Activated CD8-positive, alpha-beta memory T cell treated with anti-CD3 and anti-CD28 coated beads, Interleukin-2, amount 50 U/mL, for 1 hour (primary cell): ENCODE data around the gene ABCA7.

Experiments used
- DNase-seq: peaks from one replicate; pipeline ENCODE4 v3.0.0-alpha.2; 2020; ENCODE audit errors: extremely low read depth

ABCA7 gene, protein sequence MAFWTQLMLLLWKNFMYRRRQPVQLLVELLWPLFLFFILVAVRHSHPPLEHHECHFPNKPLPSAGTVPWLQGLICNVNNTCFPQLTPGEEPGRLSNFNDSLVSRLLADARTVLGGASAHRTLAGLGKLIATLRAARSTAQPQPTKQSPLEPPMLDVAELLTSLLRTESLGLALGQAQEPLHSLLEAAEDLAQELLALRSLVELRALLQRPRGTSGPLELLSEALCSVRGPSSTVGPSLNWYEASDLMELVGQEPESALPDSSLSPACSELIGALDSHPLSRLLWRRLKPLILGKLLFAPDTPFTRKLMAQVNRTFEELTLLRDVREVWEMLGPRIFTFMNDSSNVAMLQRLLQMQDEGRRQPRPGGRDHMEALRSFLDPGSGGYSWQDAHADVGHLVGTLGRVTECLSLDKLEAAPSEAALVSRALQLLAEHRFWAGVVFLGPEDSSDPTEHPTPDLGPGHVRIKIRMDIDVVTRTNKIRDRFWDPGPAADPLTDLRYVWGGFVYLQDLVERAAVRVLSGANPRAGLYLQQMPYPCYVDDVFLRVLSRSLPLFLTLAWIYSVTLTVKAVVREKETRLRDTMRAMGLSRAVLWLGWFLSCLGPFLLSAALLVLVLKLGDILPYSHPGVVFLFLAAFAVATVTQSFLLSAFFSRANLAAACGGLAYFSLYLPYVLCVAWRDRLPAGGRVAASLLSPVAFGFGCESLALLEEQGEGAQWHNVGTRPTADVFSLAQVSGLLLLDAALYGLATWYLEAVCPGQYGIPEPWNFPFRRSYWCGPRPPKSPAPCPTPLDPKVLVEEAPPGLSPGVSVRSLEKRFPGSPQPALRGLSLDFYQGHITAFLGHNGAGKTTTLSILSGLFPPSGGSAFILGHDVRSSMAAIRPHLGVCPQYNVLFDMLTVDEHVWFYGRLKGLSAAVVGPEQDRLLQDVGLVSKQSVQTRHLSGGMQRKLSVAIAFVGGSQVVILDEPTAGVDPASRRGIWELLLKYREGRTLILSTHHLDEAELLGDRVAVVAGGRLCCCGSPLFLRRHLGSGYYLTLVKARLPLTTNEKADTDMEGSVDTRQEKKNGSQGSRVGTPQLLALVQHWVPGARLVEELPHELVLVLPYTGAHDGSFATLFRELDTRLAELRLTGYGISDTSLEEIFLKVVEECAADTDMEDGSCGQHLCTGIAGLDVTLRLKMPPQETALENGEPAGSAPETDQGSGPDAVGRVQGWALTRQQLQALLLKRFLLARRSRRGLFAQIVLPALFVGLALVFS (N-terminal part only)

DNA sequence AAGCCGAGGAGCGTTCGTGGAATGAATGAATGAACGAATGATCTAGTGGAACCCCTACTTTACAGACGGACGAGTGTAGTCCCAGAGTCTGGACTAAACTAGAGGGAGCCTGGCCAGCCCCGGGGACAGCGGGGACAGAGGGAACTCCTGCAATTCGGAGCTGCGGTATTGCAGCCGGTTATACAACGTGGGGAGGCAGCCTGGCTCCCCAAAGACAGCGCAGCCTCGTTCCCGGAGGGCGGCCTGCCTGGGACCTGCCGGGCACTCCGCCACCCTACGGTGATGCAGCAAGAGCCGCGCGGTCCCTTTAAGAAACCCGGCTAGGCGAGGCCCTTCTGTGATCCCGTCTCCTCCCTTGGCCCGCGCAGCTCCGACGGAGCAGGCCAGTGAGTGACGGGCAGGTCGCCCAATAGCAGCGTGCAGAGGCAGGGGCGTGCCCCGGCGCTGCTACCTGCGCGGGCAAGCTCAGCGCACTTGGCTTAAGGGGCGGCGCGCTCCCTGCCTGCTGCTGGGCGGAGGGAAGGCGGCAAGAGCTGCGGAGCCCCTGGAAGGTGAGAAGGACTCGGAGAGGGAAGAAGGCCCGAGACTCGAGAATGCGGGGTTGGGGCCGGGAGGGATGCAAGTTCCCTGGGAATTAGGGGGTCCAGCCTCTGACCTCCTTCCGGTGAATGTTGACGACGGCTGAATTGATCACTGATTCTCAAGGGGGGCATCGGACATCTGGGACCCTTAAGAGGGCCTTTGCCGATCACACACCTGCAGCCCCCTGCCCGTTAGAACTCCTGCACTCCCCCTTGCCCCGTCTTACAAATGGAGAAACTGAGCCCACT is at the start of gene ABCA7:
ABCA7 (plus strand) TSS at position 462 of the 830 bp plus-strand sequence. CDS start 1,255 bp downstream, outside the sequence.
- peak; percentile 93 for DNase-seq

GRCh38 chr19:990119-990571 is 49.8 kb upstream of the ABCA7 start:
- no peak for DNase-seq

DNA sequence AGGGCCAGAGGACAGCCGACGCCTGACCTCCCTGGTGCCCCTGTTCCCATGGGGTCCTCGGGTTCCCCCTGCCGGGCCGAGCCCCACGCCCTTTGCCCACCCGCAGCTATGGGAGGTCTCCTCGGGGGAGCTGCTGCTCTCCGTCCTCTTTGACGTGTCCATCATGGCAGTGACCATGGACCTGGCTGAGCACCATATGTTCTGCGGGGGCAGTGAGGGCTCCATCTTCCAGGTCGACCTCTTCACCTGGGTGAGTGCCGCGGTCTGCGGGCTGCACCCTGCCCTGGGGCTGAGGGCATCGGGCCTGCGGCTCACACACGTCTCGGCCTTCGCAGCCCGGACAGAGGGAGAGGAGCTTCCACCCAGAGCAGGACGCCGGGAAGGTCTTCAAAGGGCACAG is 49.2 kb upstream of the ABCA7 start:
- no peak for DNase-seq

- DNase-seq = peak; percentile 50
Observed at GRCh38 chr19:991174-991931, 48.6 kb upstream of the ABCA7 start.

DNA sequence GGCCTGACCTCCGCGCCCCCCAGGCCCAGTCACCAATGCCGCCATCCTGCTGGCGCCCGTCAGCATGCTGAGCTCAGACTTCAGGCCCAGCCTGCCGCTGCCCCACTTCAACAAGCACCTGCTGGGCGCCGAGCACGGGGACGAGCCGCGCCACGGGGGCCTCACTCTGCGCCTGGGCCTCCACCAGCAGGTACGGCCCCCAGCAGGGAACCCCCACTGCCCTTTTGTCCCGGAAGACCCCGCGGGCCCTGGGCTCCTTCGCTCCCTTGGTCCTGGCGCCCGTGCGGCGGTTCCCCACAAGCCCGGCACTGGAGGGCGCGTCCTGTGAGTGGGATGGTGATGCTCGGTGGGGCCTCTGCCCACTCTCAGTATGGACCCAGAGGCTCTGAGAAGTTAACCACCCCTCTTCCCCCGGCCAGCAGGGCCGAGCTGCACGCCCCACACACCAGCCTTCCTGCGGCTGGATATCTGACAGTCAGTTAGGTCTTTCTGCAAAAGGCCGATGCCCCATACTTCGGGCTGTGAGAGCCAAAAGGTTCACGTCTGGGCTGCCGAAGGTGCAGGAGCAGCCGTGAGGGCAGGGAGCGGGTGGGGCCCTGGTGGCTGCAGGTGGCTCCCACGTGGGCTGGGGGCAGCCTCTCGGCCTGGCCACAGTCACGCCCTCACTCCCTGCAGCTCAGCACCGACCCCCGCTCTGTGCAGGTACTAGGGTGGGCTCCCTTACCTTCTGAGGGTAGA is 47.8 kb upstream of the ABCA7 start:
- no peak for DNase-seq

DNA sequence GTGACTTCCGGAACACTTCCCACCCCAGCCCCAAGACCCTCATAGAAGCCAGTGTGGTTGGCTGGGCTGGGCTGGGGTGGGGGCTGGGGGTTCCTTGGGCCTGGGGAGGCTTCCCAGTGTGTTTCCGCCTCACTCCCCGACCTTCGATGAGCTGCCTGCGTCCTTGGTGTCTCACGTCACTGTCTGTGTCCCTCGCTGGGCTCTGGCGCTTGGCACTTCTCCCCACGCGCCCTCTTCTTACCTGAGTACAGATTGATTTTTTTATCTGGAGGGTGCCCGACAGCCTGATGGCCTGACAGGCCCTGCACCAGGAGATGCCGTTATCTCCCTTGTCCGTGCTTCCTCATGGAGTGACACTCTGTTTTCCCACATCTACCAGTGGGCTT is 47.2 kb upstream of the ABCA7 start:
- no peak for DNase-seq

DNA sequence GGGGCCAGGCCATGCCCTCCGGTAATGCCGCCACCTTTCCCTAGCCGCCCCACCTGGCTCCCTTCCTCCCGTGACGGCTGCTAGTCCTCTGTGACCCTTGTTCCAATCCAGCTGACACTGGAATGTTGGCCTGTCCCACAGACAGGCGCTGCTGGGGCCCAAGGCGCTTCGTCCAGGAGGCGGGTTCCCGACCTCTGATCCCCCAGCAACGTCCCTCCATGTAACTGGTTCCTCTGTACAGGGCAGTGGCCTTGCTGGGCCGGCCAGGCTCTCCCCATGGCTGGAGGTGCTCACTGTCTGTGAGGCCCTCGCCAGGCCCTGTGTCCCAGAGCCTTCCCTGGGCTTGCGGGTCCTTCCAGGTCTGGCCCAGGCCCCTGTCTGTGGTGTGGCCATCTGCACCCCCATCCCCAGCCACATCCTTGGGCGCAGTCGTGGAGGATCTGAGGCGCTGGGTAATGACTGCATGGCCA is 46.5 kb upstream of the ABCA7 start:
- no peak for DNase-seq

DNA sequence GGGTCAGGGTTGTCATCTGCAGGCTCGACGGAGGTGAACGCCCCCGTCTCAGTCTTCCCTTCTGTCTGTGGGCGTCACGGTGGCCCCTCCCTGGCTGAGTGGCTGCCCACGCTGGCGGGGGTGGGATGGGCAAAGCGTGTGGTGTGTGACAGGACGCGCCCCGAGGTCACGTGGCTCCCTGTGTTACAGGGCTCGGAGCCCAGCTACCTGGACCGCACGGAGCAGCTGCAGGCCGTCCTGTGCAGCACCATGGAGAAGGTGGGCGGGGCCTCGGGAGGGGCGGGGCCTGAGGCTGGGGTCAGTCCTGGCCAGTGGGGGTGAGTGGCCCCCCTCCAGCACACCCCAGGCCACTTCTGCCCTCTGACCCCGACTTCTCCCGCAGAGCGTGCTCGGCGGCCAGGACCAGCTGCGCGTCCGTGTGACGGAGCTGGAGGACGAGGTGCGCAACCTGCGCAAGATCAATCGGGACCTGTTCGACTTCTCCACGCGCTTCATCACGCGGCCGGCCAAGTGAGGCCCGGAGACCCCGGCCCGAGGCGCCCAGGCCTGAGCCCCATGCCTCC is 46.0 kb upstream of the ABCA7 start:
- DNase-seq = no peak

DNA sequence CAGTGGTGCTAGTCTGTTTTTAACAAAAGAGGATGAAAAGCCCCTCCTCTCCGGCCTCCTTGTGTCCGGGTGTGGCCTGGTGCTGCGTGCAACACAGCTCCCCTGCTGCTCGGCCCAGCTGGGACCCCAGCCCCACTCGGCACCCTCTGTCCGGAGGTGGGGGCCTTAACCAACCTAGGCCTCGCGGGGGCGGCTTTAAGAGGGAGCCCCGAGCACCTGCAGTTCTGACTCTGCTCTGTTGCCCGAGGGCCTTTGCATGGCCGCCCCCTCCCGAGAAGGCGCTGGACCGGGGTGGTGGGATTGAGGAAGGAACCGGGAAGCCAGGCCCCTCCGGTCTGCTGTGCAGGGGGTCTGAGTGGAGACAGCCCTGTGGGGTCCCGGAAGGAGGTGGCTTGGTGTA is 45.4 kb upstream of the ABCA7 start:
- DNase-seq = no peak

DNA sequence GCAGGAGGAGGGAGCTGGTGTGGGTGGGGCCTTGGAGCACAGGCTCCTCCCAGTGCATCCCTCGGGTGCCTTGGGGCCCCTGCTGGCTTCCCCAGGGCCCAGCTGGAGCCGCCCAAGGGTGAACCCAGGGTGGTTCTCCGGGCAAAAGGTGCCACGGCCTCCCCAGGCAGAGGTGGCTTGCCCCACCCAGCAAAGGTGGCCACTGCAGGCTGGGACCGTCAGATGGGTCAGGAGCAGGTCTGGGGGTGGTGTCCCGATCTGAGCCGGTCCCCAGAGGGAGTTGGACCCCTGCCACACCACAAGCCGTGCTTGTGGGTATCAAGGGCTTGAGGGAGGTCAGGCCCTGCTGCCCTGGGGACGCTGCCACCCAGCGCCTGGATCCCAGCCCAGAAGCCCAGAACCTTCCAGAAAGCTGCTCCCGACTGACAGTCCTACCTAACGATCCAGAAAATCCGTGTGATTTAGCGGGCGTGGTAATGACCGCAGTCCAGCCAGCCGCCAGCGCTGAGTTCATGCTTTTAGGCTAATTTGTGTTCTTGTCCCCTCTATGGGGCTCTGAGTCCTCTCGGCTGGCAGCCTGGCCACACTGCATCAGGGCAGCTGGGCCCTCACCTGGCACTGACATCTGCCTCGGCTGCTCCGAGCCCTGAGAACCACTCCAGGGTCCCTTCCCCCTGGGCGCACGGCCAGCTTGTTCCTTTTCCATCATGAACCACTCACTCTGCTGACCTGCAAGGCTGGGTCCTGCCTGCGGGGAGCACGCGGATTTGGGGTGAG is 44.7 kb upstream of the ABCA7 start:
- DNase-seq = no peak

DNA sequence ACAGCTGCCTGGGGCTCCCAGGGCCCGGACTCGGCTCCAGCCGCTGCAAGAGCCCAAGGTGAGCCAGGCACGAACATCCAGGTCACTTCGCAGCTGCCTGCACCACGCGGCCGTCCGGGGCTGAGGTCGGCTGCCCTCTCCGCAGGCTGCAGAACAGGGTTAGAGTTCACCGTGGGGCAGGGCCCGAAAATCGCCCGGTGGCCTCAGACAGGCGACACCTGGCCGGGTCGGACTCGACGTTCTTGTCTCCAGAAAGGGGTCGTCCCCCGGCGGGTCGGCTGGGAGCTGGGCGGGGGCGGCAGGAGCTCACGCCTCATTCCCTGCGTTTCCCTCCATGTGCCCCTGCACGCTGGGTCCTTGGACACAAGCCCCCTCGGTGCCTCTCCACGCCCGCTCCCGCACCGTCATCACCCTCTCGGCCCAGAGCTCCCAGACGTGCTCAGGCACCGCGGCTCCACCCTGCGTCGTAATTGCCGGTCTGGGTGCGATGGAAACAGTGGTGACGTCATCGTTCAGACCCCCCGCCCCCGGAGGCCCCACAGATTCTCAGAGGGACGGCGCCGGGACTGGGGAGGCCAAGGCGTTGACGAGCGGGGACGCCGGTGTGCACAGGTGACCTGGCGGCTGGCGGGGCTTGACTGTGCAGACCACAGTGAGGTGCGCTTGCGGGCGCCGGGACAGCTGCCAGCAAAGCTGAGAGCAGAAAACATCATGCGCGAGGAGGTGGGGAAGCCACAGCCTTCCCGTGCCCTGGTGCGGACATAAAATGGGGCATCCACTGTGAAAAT is 43.7 kb upstream of the ABCA7 start:
- peak; percentile 96 for DNase-seq

GRCh38 chr19:998064-998463 is 41.8 kb upstream of the ABCA7 start:
- DNase-seq = no peak

- no peak for DNase-seq
Observed at GRCh38 chr19:999379-999719, 40.6 kb upstream of the ABCA7 start.

GRCh38 chr19:1000095-1000494 is 39.8 kb upstream of the ABCA7 start, which contains the start of gene GRIN3B:
Gene GRIN3B, plus strand, starts transcription at chr19:1000419. Its CDS starts 19 bp downstream, at chr19:1000438.
- peak; percentile 45 for DNase-seq

- no peak for DNase-seq
Observed at GRCh38 chr19:1000591-1001537, 39.0 kb upstream of the ABCA7 start.

GRCh38 chr19:1001538-1002166 is 38.3 kb upstream of the ABCA7 start:
- DNase-seq = no peak
